H1 (cell line): ENCODE results near the gene SYT2. TPM values are rescaled to one million over a fixed set of nuclear protein-coding genes. Genes with fewer than 3 reads are reported as not detected.

Source experiments
- ASH2L ChIP-seq: fragments of 200-600, 300-600 bp; sonication (generic); IDR thresholded peaks from one replicate; pipeline ENCODE4 v1.7.1; 2017; ENCODE audit warnings: low read length
- BACH1 ChIP-seq: IDR thresholded peaks from 2 replicates; pipeline ENCODE4 v1.6.1; 2012; ENCODE audit warnings: low read length, improper control_type of control experiment
- BRCA1 ChIP-seq: IDR thresholded peaks from 2 replicates; pipeline ENCODE4 v1.6.1; 2012; ENCODE audit warnings: low read depth, low read length, improper control_type of control experiment
- CBX8 ChIP-seq: fragments of 300-800, 300-1000 bp; sonication (generic); IDR thresholded peaks from 2 replicates; pipeline ENCODE4 v1.7.1; 2016; ENCODE audit warnings: low read depth, low read length, borderline replicate concordance
- CREB1 ChIP-seq: IDR thresholded peaks from 2 replicates; pipeline ENCODE4 v1.6.1; 2012; ENCODE audit warnings: inconsistent platforms
- EGR1 ChIP-seq: IDR thresholded peaks from 2 replicates; pipeline ENCODE4 v1.6.1; 2011; ENCODE audit warnings: low read depth, low read length, borderline replicate concordance
- EZH2 ChIP-seq: fragments of 200-600 bp; sonication (generic); IDR thresholded peaks from 2 replicates; pipeline ENCODE4 v1.7.1; 2012; ENCODE audit warnings: low read depth, mild to moderate bottlenecking, moderate library complexity, low read length, inconsistent platforms; ENCODE audit not compliant: severe bottlenecking
- KDM4A ChIP-seq: IDR thresholded peaks from one replicate; pipeline ENCODE4 v1.7.1; 2012; ENCODE audit warnings: low read depth, mild to moderate bottlenecking, moderate library complexity, low read length, inconsistent platforms; ENCODE audit not compliant: severe bottlenecking
- MAFK ChIP-seq: IDR thresholded peaks from 2 replicates; pipeline ENCODE4 v1.6.1; 2012; ENCODE audit warnings: low read depth, mild to moderate bottlenecking, improper control_type of control experiment, low read length
- NANOG ChIP-seq: IDR thresholded peaks from 2 replicates; pipeline ENCODE4 v1.6.1; 2011; ENCODE audit warnings: low read length, low read depth, mild to moderate bottlenecking, inconsistent platforms; ENCODE audit not compliant: insufficient read depth, poor library complexity, severe bottlenecking
- NRF1 ChIP-seq: IDR thresholded peaks from 2 replicates; pipeline ENCODE4 v1.6.1; 2011; ENCODE audit warnings: mild to moderate bottlenecking, low read depth, low read length, improper control_type of control experiment
- PHF8 ChIP-seq: fragments of 200-600 bp; sonication (generic); conservative IDR thresholded peaks from 2 replicates; pipeline ENCODE4 v1.7.1; 2012; ENCODE audit warnings: low read depth, mild to moderate bottlenecking, inconsistent platforms, low read length, moderate library complexity
- POU5F1 ChIP-seq: IDR thresholded peaks from 2 replicates; pipeline ENCODE4 v1.6.1; 2011; ENCODE audit warnings: low read depth, mild to moderate bottlenecking, low read length, moderate library complexity
- RFX5 ChIP-seq: IDR thresholded peaks from 2 replicates; pipeline ENCODE4 v1.6.1; 2011; ENCODE audit warnings: low read depth, low read length, improper control_type of control experiment, borderline replicate concordance
- RNF2 ChIP-seq: fragments of 200-900, 300-1000 bp; sonication (generic); IDR thresholded peaks from 2 replicates; pipeline ENCODE4 v1.7.1; 2016; ENCODE audit warnings: borderline replicate concordance, low read depth, mild to moderate bottlenecking, antibody characterized with exemption, low read length; ENCODE audit not compliant: poor library complexity, severe bottlenecking; ENCODE audit errors: missing control alignments
- SAP30 ChIP-seq: fragments of 300-600 bp; sonication (generic); IDR thresholded peaks from 2 replicates; pipeline ENCODE4 v1.7.1; 2012; ENCODE audit warnings: low read length, moderate library complexity, mild to moderate bottlenecking, inconsistent platforms; ENCODE audit not compliant: insufficient read depth, insufficient replicate concordance
- SIN3A ChIP-seq, 2 experiments: IDR thresholded peaks in 1 of 2; conservative IDR thresholded peaks in 1 of 2; 2 replicates each; pipeline ENCODE4 v1.6.1; 2011 to 2012; ENCODE audit warnings: low read length in 2 of 2, improper control_type of control experiment in 1 of 2, low read depth in 1 of 2, mild to moderate bottlenecking in 1 of 2
- SIX5 ChIP-seq: IDR thresholded peaks from 2 replicates; pipeline ENCODE4 v1.6.1; 2011; ENCODE audit warnings: mild to moderate bottlenecking, low read depth, low read length
- SP1 ChIP-seq: IDR thresholded peaks from 2 replicates; pipeline ENCODE4 v1.6.1; 2011; ENCODE audit warnings: low read depth, low read length
- SP4 ChIP-seq: IDR thresholded peaks from 2 replicates; pipeline ENCODE4 v1.6.1; 2012; ENCODE audit warnings: low read length, inconsistent platforms
- polyA plus RNA-seq, 7 experiments: library from polyadenylated mRNA; depleted of rRNA in 3 of 7; stranded (reverse) in 5 of 7; unstranded in 2 of 7; fragments of >200 nt in 5 of 7; fragments of 200-250 nt in 2 of 7; gene quantifications; 1 replicate in 5 of 7; 2 replicates in 1 of 7; 4 replicates in 1 of 7; pipeline versions ENCODE4 v1.2.1 to v1.2.3, GENCODE V29; 2011 to 2013; ENCODE audit warnings: missing spikeins in 2 of 7, mixed read lengths in 2 of 7
- total RNA-seq: library from RNA; stranded (reverse); fragmentation: NEBNext Ultra II Directional; extraction: Animal tissue kit (Norgen Biotek cat#: 25700); gene quantifications from 2 replicates; pipeline ENCODE4 v1.2.1, GENCODE V29; 2021
- TF ChIP-seq, protein P1 (sequence below): IDR thresholded peaks from 2 replicates; pipeline ENCODE4 v1.6.1; 2012; ENCODE audit warnings: low read length, inconsistent platforms
- TF ChIP-seq, protein P2 (sequence below): IDR thresholded peaks from 2 replicates; pipeline ENCODE4 v1.6.1; 2012; ENCODE audit warnings: inconsistent platforms

SYT2 gene
- total and polyA plus RNA-seq, 2 of the 8 experiments (the other 6 are each of a cell fraction or from before 2014, with no cell fraction given), result 2.8 to 11.0 TPM

DNA sequence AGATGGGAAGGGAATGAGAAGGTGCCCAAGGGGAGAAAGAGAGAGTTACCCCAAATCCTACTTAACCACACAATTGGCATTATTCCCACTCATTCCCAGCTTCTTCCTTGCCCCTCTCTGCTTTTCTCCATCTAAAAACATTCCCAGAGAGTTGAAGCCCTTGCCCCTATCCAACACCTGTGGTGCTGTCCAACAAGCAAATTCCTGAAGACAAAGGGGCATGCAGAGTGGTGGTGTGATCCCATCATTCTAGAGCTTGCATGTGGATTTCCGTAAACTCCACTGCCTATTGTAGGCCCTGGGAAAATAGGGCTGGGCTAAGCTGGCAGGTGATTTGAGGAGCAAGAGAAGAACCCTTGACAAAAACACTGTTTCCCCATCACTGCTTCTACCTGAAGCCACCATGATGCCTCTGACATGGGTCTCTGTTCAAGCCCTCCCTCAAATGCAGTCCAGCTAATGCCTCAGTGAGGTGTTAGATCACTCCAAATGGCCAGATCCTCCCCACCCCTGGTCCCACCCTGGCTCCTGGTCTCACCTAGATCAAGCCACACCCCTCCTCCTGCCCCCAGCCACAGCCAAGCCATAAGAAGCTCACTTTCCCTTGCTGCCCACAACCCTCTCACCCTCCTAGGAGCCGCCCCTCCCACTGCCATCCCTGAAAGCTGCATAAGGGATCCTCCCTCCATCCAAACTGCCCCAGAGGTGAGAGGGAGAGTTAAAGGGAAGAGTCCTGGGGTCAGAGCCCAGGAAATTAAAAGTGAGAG, 29.5 kb downstream of the SYT2 start (continued):
- TF ChIP-seq, protein P1, sequence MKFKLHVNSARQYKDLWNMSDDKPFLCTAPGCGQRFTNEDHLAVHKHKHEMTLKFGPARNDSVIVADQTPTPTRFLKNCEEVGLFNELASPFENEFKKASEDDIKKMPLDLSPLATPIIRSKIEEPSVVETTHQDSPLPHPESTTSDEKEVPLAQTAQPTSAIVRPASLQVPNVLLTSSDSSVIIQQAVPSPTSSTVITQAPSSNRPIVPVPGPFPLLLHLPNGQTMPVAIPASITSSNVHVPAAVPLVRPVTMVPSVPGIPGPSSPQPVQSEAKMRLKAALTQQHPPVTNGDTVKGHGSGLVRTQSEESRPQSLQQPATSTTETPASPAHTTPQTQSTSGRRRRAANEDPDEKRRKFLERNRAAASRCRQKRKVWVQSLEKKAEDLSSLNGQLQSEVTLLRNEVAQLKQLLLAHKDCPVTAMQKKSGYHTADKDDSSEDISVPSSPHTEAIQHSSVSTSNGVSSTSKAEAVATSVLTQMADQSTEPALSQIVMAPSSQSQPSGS, result no peak
- TF ChIP-seq ASH2L (no peak), EZH2 (no peak), CBX8 (no peak), SIX5 (no peak), SIN3A (conservative IDR thresholded peaks at IDR 0.05 in 1 of 2, IDR thresholded peaks at IDR 0.05 in 1 of 2; ENCODE audit: low read depth in 1 of 2, low read length in 2 of 2) (peak; percentile 95 to 96), SP1 (no peak), BACH1 (no peak), SAP30 (no peak), MAFK (no peak), RNF2 (no peak), BRCA1 (no peak), NANOG (peak; percentile 52), RFX5 (no peak), PHF8 (no peak), NRF1 (no peak), EGR1 (no peak), CREB1 (no peak), SP4 (no peak), POU5F1 (no peak), KDM4A (no peak)
- TF ChIP-seq, protein P2, sequence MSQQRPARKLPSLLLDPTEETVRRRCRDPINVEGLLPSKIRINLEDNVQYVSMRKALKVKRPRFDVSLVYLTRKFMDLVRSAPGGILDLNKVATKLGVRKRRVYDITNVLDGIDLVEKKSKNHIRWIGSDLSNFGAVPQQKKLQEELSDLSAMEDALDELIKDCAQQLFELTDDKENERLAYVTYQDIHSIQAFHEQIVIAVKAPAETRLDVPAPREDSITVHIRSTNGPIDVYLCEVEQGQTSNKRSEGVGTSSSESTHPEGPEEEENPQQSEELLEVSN, result no peak
